Measurements from ENCODE around the gene MYZAP. TPM values are rescaled to one million over a fixed set of nuclear protein-coding genes. Genes with fewer than 3 reads are reported as not detected.

Gene MYZAP
- total and polyA plus RNA-seq, 10 of the 15 experiments (the other 5 are each of a cell fraction or from before 2014, with no cell fraction given), result not detected

- TF ChIP-seq SMAD5 (IDR thresholded peaks at IDR 0.05; ENCODE audit: low read depth) (no peak), ZNF592 (IDR thresholded peaks at IDR 0.05) (no peak), JUNB (IDR thresholded peaks at IDR 0.05) (no peak), RUNX3 (IDR thresholded peaks at IDR 0.05; ENCODE audit: low read length) (no peak), CUX1 (IDR thresholded peaks at IDR 0.05; ENCODE audit: insufficient replicate concordance, low read depth, low read length) (no peak)
- Histone ChIP-seq H3K9me3 (replicated peaks; ENCODE audit: control insufficient read depth, insufficient read depth, low read length) (no peaks in the 10 kb centered on the region), H3K27ac (ENCODE audit: control insufficient read depth, insufficient read depth) (no peak overlapping the region), H3K4me2 (ENCODE audit: control insufficient read depth, insufficient read depth) (no peak overlapping the region), H4K20me1 (ENCODE audit: control insufficient read depth, insufficient read depth) (no peaks in the 10 kb centered on the region), H3K27me3 (replicated peaks in 1 of 2; ENCODE audit: control insufficient read depth in 2 of 2, insufficient read depth in 2 of 2, low read length in 1 of 2) (no peaks in the 10 kb centered on the region), H3K36me3 (ENCODE audit: control insufficient read depth in 2 of 2, insufficient read depth in 2 of 2, low read length in 1 of 2) (no peaks in the 10 kb centered on the region), H3K4me3 (no peak overlapping the region), H3K9ac (ENCODE audit: control insufficient read depth, insufficient read depth, low read length) (no peak overlapping the region), H3K79me2 (ENCODE audit: control insufficient read depth, insufficient read depth, low read length) (no peaks in the 10 kb centered on the region), H3K4me1 (ENCODE audit: control insufficient read depth, insufficient read depth, low read length) (no peaks in the 10 kb centered on the region), H2AFZ (ENCODE audit: control insufficient read depth, low read depth, low read length) (no peak overlapping the region)
- ChIA-PET SMC1A (ENCODE audit: uncharacterized antibody, unreplicated experiment) (no interaction called here), RAD21 (ENCODE audit: unreplicated experiment) (no interaction called here), POLR2A (no interaction called here), CTCF (no interaction called here)
- FAIRE-seq (no peak), DNase-seq (ENCODE audit: low read depth, low spot score) (no peak), ATAC-seq (no peak)
- in situ Hi-C loops (cut with MboI), result no loop called here
- BruUV-seq (replicated peaks), result no TSS peak
- 44% methylated on average over 7 of the region's 7 CpGs for WGBS (ENCODE audit: insufficient coverage, insufficient replicate concordance, low lambda C conversion rate, missing lambda C conversion rate)
- intact Hi-C loops (cut with micrococcal nuclease; ENCODE audit: unreplicated experiment), result no loop called here
These were observed 19.4 kb downstream of the MYZAP start for GRCh38 chr15:57611123-57611522.

All from GM12878 (cell line).